AG04449 (cell line): ENCODE results near the gene AMIGO1.

Source experiments
- CTCF ChIA-PET: fragments of 350-600 bp; formaldehyde crosslinking; extraction: SDS; loops from one replicate; lab custom pipeline; 2021; ENCODE audit warnings: antibody characterized with exemption; lab: Yijun Ruan, JAX
- POLR2A ChIA-PET: fragments of 400-600, 350-600 bp; formaldehyde crosslinking; extraction: SDS; loops from one replicate; lab custom pipeline; 2020; ENCODE audit warnings: antibody characterized with exemption, inconsistent platforms; lab: Yijun Ruan, JAX
- DNase-seq: peaks from one replicate; pipeline ENCODE4 v3.0.0-alpha.2; 2010; ENCODE audit warnings: low read depth, low spot score
- H3K4me3 ChIP-seq: 2 replicates; pipeline ENCODE4 v1.5.1; 2011; ENCODE audit warnings: low read depth, mild to moderate bottlenecking, control low read depth, low read length
- CTCF ChIP-seq: IDR thresholded peaks from one replicate; pipeline ENCODE4 v1.5.1; 2011; ENCODE audit warnings: mild to moderate bottlenecking, moderate library complexity, low read length, control low read depth, inconsistent platforms; ENCODE audit not compliant: insufficient read depth; ENCODE audit errors: missing control alignments

Gene AMIGO1

GRCh38 chr1:109470245-109470644 is 39.3 kb downstream of the AMIGO1 start:
- POLR2A ChIA-PET: no interaction called here
- TF ChIP-seq CTCF: no peak
- CTCF ChIA-PET: interaction anchor here (2.0 to 3.2 kb wide), 2 partner anchors 21 to 23 kb away, joined by 10 to 20 read pairs; partner anchors contain the start of gene CYB561D1
- no peak overlapping the region for H3K4me3 ChIP-seq
- no peak for DNase-seq

- no peak for DNase-seq
- ChIA-PET CTCF (interaction anchor here (0.8 to 3.2 kb wide), 8 partner anchors 11 to 64 kb away, joined by 3 to 20 read pairs (median 6); partner anchors contain the start of genes ATXN7L2 and CYB561D1), POLR2A (no interaction called here)
- no peak overlapping the region for H3K4me3 ChIP-seq
- no peak for TF ChIP-seq CTCF
These were observed 40.6 kb downstream of the AMIGO1 start for GRCh38 chr1:109468903-109469302.

GRCh38 chr1:109468061-109468460 is 41.5 kb downstream of the AMIGO1 start:
- DNase-seq: no peak
- CTCF ChIA-PET: interaction anchor here (0.6 to 3.2 kb wide), 8 partner anchors 11 to 204 kb away, joined by 3 to 20 read pairs (median 6); partner anchors contain the start of genes ATXN7L2 and CYB561D1
- H3K4me3 ChIP-seq: no peak overlapping the region
- TF ChIP-seq CTCF: no peak
- POLR2A ChIA-PET: no interaction called here

- DNase-seq: no peak
- CTCF ChIA-PET: interaction anchor here (1.3 to 2.9 kb wide), 4 partner anchors 12 to 203 kb away, joined by 3 to 8 read pairs (median 6); partner anchors contain the start of gene ATXN7L2
- POLR2A ChIA-PET: no interaction called here
- peak overlapping the region; percentile 6; the same call in 1 of the 2 replicates for H3K4me3 ChIP-seq
- no peak for TF ChIP-seq CTCF
These were observed 42.2 kb downstream of the AMIGO1 start for GRCh38 chr1:109467301-109467777.

- POLR2A ChIA-PET: no interaction called here
- CTCF ChIA-PET: interaction anchor here (1.3 to 2.9 kb wide), 5 partner anchors 17 to 202 kb away, joined by 3 to 8 read pairs (median 5); partner anchors contain the start of gene ATXN7L2
- TF ChIP-seq CTCF: no peak
- H3K4me3 ChIP-seq: peak within 1 kb of the TSS; percentile 56
- no peak for DNase-seq
These were observed 42.9 kb downstream of the AMIGO1 start, which contains the start of gene SYPL2 for GRCh38 chr1:109466452-109467300. Gene SYPL2 (plus strand): TSS chr1:109466546. CDS start chr1:109466844, 298 bp downstream.

- no peak for TF ChIP-seq CTCF
- no peak for DNase-seq
- ChIA-PET CTCF (interaction anchor here (1.3 kb wide), 2 partner anchors 24 to 66 kb away, joined by 4 to 5 read pairs; no protein-coding TSS in a partner anchor), POLR2A (no interaction called here)
- peak overlapping the region; percentile 56 for H3K4me3 ChIP-seq
These were observed 43.4 kb downstream of the AMIGO1 start for GRCh38 chr1:109466125-109466451.
